ENCODE results near the gene SYNRG. TPM values are rescaled to one million over a fixed set of nuclear protein-coding genes. Genes with fewer than 3 reads are reported as not detected.
"Not testable (repeated sequence)": the region's sequence is repeated elsewhere in the genome, so short reads cannot be mapped to it uniquely, and the experiment has no call there.

Gene SYNRG
- total RNA-seq, 1 experiment from 2014 or later: 40.5 TPM

GRCh38 chr17:37640015-37640414 is 30.8 kb upstream of the SYNRG start:
- ChIA-PET CTCF (no interaction called here), POLR2A (no interaction called here)
- peaks cover 13% of the 10 kb centered on the region for H3K4me1 ChIP-seq
- no peaks in the 10 kb centered on the region for H3K27me3 ChIP-seq (replicated peaks; ENCODE audit: control insufficient read depth, insufficient read depth, low read length)
- no peaks in the 10 kb centered on the region for H3K27me3 Mint-ChIP-seq (ENCODE audit: insufficient read depth, unreplicated experiment)
- no TSS peak for BruUV-seq (replicated peaks)
- H3K4me3 ChIP-seq (ENCODE audit: low read depth, low read length): no peak overlapping the region
- H3K4me3 Mint-ChIP-seq (ENCODE audit: unreplicated experiment): no peak overlapping the region
- no peaks in the 10 kb centered on the region for H3K9me3 ChIP-seq
- H3K4me1 Mint-ChIP-seq (ENCODE audit: low read depth, unreplicated experiment): peaks cover 31% of the 10 kb centered on the region
- H3K36me3 Mint-ChIP-seq (ENCODE audit: insufficient read depth, unreplicated experiment): peaks cover 80% of the 10 kb centered on the region
- no peak overlapping the region for H3K27ac Mint-ChIP-seq (ENCODE audit: unreplicated experiment)
- no peak for DNase-seq
- intact Hi-C loops (cut with micrococcal nuclease; ENCODE audit: unreplicated experiment): no loop called here
- no peak for TF ChIP-seq CTCF (IDR thresholded peaks at IDR 0.05; ENCODE audit: insufficient read depth in 1 of 2, low read depth in 1 of 2, low read length in 1 of 2, severe bottlenecking in 1 of 2, unreplicated experiment in 1 of 2)
- peaks cover 3% of the 10 kb centered on the region for H3K36me3 ChIP-seq (ENCODE audit: control insufficient read depth, insufficient read depth, low read length)
- H3K9me3 Mint-ChIP-seq (ENCODE audit: unreplicated experiment): no peaks in the 10 kb centered on the region

DNA sequence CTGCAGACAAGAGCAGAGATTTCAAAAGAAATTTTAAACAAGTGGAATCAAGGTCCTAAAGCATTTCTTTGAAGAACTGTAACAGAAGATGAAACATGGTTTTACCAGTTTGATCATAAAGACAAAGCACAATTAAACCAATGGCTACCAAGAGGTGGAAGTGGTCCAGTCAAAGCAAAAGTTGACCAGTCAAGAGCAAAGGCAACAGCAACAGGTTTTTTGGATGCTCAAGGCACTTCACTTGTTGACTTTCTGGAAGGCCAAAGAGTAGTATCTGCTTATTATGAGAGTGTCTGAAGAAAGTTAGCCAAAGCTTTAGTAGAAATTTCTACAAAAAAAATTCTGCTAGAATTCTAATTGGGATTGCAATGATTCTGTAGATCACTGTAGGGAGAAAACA is 28.7 kb upstream of the SYNRG start:
- TF ChIP-seq CTCF (IDR thresholded peaks at IDR 0.05; ENCODE audit: insufficient read depth in 1 of 2, low read depth in 1 of 2, low read length in 1 of 2, severe bottlenecking in 1 of 2, unreplicated experiment in 1 of 2): no peak
- H3K9me3 Mint-ChIP-seq (ENCODE audit: unreplicated experiment): no peaks in the 10 kb centered on the region
- peaks cover 3% of the 10 kb centered on the region for H3K36me3 ChIP-seq (ENCODE audit: control insufficient read depth, insufficient read depth, low read length)

GRCh38 chr17:37616430-37616829 is 7.2 kb upstream of the SYNRG start:
- H3K27ac Mint-ChIP-seq (ENCODE audit: unreplicated experiment); H3K4me1 ChIP-seq; H3K36me3 ChIP-seq (ENCODE audit: control insufficient read depth, insufficient read depth, low read length); DNase-seq; H3K4me1 Mint-ChIP-seq (ENCODE audit: low read depth, unreplicated experiment); H3K9me3 Mint-ChIP-seq (ENCODE audit: unreplicated experiment); H3K9me3 ChIP-seq; intact Hi-C loops (cut with micrococcal nuclease; ENCODE audit: unreplicated experiment); H3K4me3 Mint-ChIP-seq (ENCODE audit: unreplicated experiment); H3K4me3 ChIP-seq (ENCODE audit: low read depth, low read length); H3K27me3 Mint-ChIP-seq (ENCODE audit: insufficient read depth, unreplicated experiment); H3K27me3 ChIP-seq (replicated peaks; ENCODE audit: control insufficient read depth, insufficient read depth, low read length); CTCF ChIA-PET; BruUV-seq (replicated peaks): not testable (repeated sequence)
- H3K36me3 Mint-ChIP-seq (ENCODE audit: insufficient read depth, unreplicated experiment): peaks cover 68% of the 10 kb centered on the region
- POLR2A ChIA-PET: interaction anchor here (0.6 kb wide), 1 partner anchor 21 kb away, joined by 11 read pairs; no protein-coding TSS in a partner anchor

More for the DNA sequence above, 28.7 kb upstream of the SYNRG start:
- H3K4me1 ChIP-seq: peaks cover 4% of the 10 kb centered on the region; the same call in 1 of the 2 replicates
- no peak overlapping the region for H3K4me3 ChIP-seq (ENCODE audit: low read depth, low read length)
- intact Hi-C loops (cut with micrococcal nuclease; ENCODE audit: unreplicated experiment): no loop called here
- Mint-ChIP-seq H3K27ac (ENCODE audit: unreplicated experiment) (no peak overlapping the region), H3K27me3 (ENCODE audit: insufficient read depth, unreplicated experiment) (no peaks in the 10 kb centered on the region), H3K36me3 (ENCODE audit: insufficient read depth, unreplicated experiment) (peaks cover 88% of the 10 kb centered on the region), H3K4me3 (ENCODE audit: unreplicated experiment) (no peak overlapping the region), H3K4me1 (ENCODE audit: low read depth, unreplicated experiment) (peaks cover 16% of the 10 kb centered on the region)
- no peak for DNase-seq
- H3K9me3 ChIP-seq: no peaks in the 10 kb centered on the region
- no peaks in the 10 kb centered on the region for H3K27me3 ChIP-seq (replicated peaks; ENCODE audit: control insufficient read depth, insufficient read depth, low read length)
- BruUV-seq (replicated peaks): no TSS peak
- ChIA-PET POLR2A (no interaction called here), CTCF (no interaction called here)

GRCh38 chr17:37614823-37615222 is 5.6 kb upstream of the SYNRG start:
- Mint-ChIP-seq H3K27ac (ENCODE audit: unreplicated experiment) (no peak overlapping the region), H3K4me1 (ENCODE audit: low read depth, unreplicated experiment) (no peaks in the 10 kb centered on the region), H3K27me3 (ENCODE audit: insufficient read depth, unreplicated experiment) (no peaks in the 10 kb centered on the region), H3K36me3 (ENCODE audit: insufficient read depth, unreplicated experiment) (peaks cover 63% of the 10 kb centered on the region), H3K9me3 (ENCODE audit: unreplicated experiment) (no peaks in the 10 kb centered on the region), H3K4me3 (ENCODE audit: unreplicated experiment) (no peak overlapping the region)
- 0 out of 2 replicates have a peak, but pooled peaks cover 3% of the 10 kb centered on the region for H3K4me1 ChIP-seq
- peaks cover 5% of the 10 kb centered on the region for H3K36me3 ChIP-seq (ENCODE audit: control insufficient read depth, insufficient read depth, low read length)
- intact Hi-C loops (cut with micrococcal nuclease; ENCODE audit: unreplicated experiment): no loop called here
- TF ChIP-seq CTCF (IDR thresholded peaks at IDR 0.05; ENCODE audit: insufficient read depth in 1 of 2, low read depth in 1 of 2, low read length in 1 of 2, severe bottlenecking in 1 of 2, unreplicated experiment in 1 of 2): no peak
- ChIA-PET POLR2A (no interaction called here), CTCF (no interaction called here)
- no peak for DNase-seq
- H3K4me3 ChIP-seq (ENCODE audit: low read depth, low read length): no peak overlapping the region
- H3K27me3 ChIP-seq (replicated peaks; ENCODE audit: control insufficient read depth, insufficient read depth, low read length): no peaks in the 10 kb centered on the region
- BruUV-seq (replicated peaks): no TSS peak
- no peaks in the 10 kb centered on the region for H3K9me3 ChIP-seq

Data from Caco-2 (cell line).